ENCODE data around the gene ARHGAP42.

- TF ChIP-seq CTCF (IDR thresholded peaks at IDR 0.05) (no peak), SIN3A (IDR thresholded peaks at IDR 0.05; ENCODE audit: borderline replicate concordance, insufficient read depth, low read depth, low read length) (no peak), TCF7L2 (IDR thresholded peaks at IDR 0.05; ENCODE audit: low read depth, low read length) (no peak)
Measured at GRCh38 chr11:100705447-100705846, 18.4 kb downstream of the ARHGAP42 start.

Measured in Panc1 (cell line).